ENCODE measurements around the gene SLX9.

- no peak for TF ChIP-seq POLR2A (IDR thresholded peaks at IDR 0.05)
- TF ChIP-seq, protein P1, sequence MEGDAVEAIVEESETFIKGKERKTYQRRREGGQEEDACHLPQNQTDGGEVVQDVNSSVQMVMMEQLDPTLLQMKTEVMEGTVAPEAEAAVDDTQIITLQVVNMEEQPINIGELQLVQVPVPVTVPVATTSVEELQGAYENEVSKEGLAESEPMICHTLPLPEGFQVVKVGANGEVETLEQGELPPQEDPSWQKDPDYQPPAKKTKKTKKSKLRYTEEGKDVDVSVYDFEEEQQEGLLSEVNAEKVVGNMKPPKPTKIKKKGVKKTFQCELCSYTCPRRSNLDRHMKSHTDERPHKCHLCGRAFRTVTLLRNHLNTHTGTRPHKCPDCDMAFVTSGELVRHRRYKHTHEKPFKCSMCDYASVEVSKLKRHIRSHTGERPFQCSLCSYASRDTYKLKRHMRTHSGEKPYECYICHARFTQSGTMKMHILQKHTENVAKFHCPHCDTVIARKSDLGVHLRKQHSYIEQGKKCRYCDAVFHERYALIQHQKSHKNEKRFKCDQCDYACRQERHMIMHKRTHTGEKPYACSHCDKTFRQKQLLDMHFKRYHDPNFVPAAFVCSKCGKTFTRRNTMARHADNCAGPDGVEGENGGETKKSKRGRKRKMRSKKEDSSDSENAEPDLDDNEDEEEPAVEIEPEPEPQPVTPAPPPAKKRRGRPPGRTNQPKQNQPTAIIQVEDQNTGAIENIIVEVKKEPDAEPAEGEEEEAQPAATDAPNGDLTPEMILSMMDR (IDR thresholded peaks at IDR 0.05), result no peak
- TF ChIP-seq POLR2AphosphoS5 (IDR thresholded peaks at IDR 0.05), result no peak
- no peak for TF ChIP-seq EP300 (IDR thresholded peaks at IDR 0.05)
Observed at GRCh38 chr21:44903689-44904088, 36.1 kb upstream of the SLX9 start.

Data from stomach (tissue), 4 donors.